Activated CD4-positive, alpha-beta memory T cell treated with anti-CD3 and anti-CD28 coated beads for 36 hours (primary cell): ENCODE results near the gene UVRAG. TPM values are rescaled to one million over a fixed set of nuclear protein-coding genes. Genes with fewer than 3 reads are reported as not detected.

Experiments used
- CTCF ChIA-PET: fragments of 350-600 bp; sonication (Branson Sonifier 250); formaldehyde crosslinking; loops from one replicate; lab custom pipeline; 2021; ENCODE audit warnings: antibody characterized with exemption, inconsistent platforms; lab: Charles Lee
- POLR2A ChIA-PET: fragments of 350-600 bp; sonication (Branson Sonifier 250); formaldehyde crosslinking; loops from one replicate; lab custom pipeline; 2021; ENCODE audit warnings: antibody characterized with exemption; lab: Charles Lee
- DNase-seq: peaks from one replicate; pipeline ENCODE4 v3.0.0-alpha.2; 2020
- H3K27ac Mint-ChIP-seq: one replicate; pipeline ENCODE4 v1.8.0; 2021; ENCODE audit warnings: mixed read lengths
- H3K27me3 Mint-ChIP-seq: one replicate; pipeline ENCODE4 v1.8.0; 2021; ENCODE audit warnings: mixed read lengths
- H3K36me3 Mint-ChIP-seq: one replicate; pipeline ENCODE4 v1.8.0; 2021; ENCODE audit warnings: mixed read lengths
- H3K4me1 Mint-ChIP-seq: one replicate; pipeline ENCODE4 v1.8.0; 2021; ENCODE audit warnings: low read depth, mixed read lengths
- H3K4me3 Mint-ChIP-seq: one replicate; pipeline ENCODE4 v1.8.0; 2021; ENCODE audit warnings: mild to moderate bottlenecking, mixed read lengths
- H3K9me3 Mint-ChIP-seq: one replicate; pipeline ENCODE4 v1.8.0; 2021; ENCODE audit warnings: mixed read lengths
- intact Hi-C: fragments of 100-400 bp; cut with micrococcal nuclease; formaldehyde crosslinking; loops from one replicate; pipeline ENCODE4 v1.15.1; 2023
- total RNA-seq, 2 experiments: library from RNA; stranded (reverse); gene quantifications; one replicate each; pipeline ENCODE4 v1.2.3, GENCODE V29; 2021

UVRAG gene
- 10 to 100 TPM; 15.5 to 16.7 TPM for total RNA-seq

GRCh38 chr11:75814677-75815344 is at the start of gene UVRAG:
Gene UVRAG, plus strand, starts transcription at chr11:75815210. Its CDS starts 198 bp downstream, at chr11:75815408.
- peaks cover 16% of the 10 kb centered on the region for H3K4me1 Mint-ChIP-seq
- peak; percentile 98 for DNase-seq
- CTCF ChIA-PET: interaction anchor here (0.7 to 5.0 kb wide), 6 partner anchors 12 to 337 kb away, joined by 3 to 50 read pairs (median 8); no protein-coding TSS in a partner anchor
- intact Hi-C loops: loop anchor here (1.0 to 10.0 kb wide), 5 partner anchors 48 to 630 kb away; partner anchors contain the start of genes DGAT2, EMSY, GVQW3 and THAP12
- H3K4me3 Mint-ChIP-seq: peak within 1 kb of the TSS; percentile 88
- no peaks in the 10 kb centered on the region for H3K36me3 Mint-ChIP-seq
- POLR2A ChIA-PET: interaction anchor here (1.6 kb wide), 1 partner anchor 12 kb away, joined by 3 read pairs; no protein-coding TSS in a partner anchor
- no peaks in the 10 kb centered on the region for H3K9me3 Mint-ChIP-seq
- peak within 1 kb of the TSS; percentile 86 for H3K27ac Mint-ChIP-seq
- no peaks in the 10 kb centered on the region for H3K27me3 Mint-ChIP-seq

GRCh38 chr11:75766443-75767227 is 48.4 kb upstream of the UVRAG start:
- Mint-ChIP-seq H3K27ac (no peak overlapping the region), H3K4me3 (no peak overlapping the region)
- POLR2A ChIA-PET: no interaction called here

GRCh38 chr11:75767228-75767572 is 47.8 kb upstream of the UVRAG start:
- H3K4me1 Mint-ChIP-seq: peaks cover 24% of the 10 kb centered on the region
- H3K9me3 Mint-ChIP-seq: no peaks in the 10 kb centered on the region
- CTCF ChIA-PET: no interaction called here
- H3K4me3 Mint-ChIP-seq: no peak overlapping the region
- H3K27ac Mint-ChIP-seq: no peak overlapping the region
- POLR2A ChIA-PET: no interaction called here
- intact Hi-C loops: loop anchor here (5.0 kb wide), 2 partner anchors 45 to 50 kb away; partner anchors contain the start of gene UVRAG
- peaks cover 8% of the 10 kb centered on the region for H3K27me3 Mint-ChIP-seq
- no peaks in the 10 kb centered on the region for H3K36me3 Mint-ChIP-seq
- no peak for DNase-seq

More at GRCh38 chr11:75766443-75767227, 48.4 kb upstream of the UVRAG start:
- CTCF ChIA-PET: no interaction called here
- peak; percentile 33 for DNase-seq
- Mint-ChIP-seq H3K4me1 (peaks cover 24% of the 10 kb centered on the region), H3K9me3 (no peaks in the 10 kb centered on the region), H3K36me3 (no peaks in the 10 kb centered on the region), H3K27me3 (peaks cover 8% of the 10 kb centered on the region)
- intact Hi-C loops: loop anchor here (5.0 kb wide), 2 partner anchors 44 to 51 kb away; partner anchors contain the start of gene UVRAG

GRCh38 chr11:75767793-75768111 is 47.3 kb upstream of the UVRAG start:
- POLR2A ChIA-PET: no interaction called here
- Mint-ChIP-seq H3K27ac (no peak overlapping the region), H3K4me1 (peaks cover 24% of the 10 kb centered on the region), H3K27me3 (peaks cover 8% of the 10 kb centered on the region), H3K9me3 (no peaks in the 10 kb centered on the region), H3K4me3 (no peak overlapping the region), H3K36me3 (no peaks in the 10 kb centered on the region)
- no peak for DNase-seq
- intact Hi-C loops: loop anchor here (5.0 kb wide), 2 partner anchors 45 to 50 kb away; partner anchors contain the start of gene UVRAG
- CTCF ChIA-PET: no interaction called here

GRCh38 chr11:75768112-75768908 is 46.7 kb upstream of the UVRAG start, which contains the start of gene DGAT2:
Gene DGAT2, plus strand, starts transcription at chr11:75768778. Its CDS starts 214 bp downstream, at chr11:75768992.
- H3K4me1 Mint-ChIP-seq: peaks cover 24% of the 10 kb centered on the region
- no peak within 1 kb of the TSS for H3K27ac Mint-ChIP-seq
- H3K4me3 Mint-ChIP-seq: peak within 1 kb of the TSS; percentile 41
- intact Hi-C loops: loop anchor here (5.0 kb wide), 2 partner anchors 46 to 49 kb away; partner anchors contain the start of gene UVRAG
- POLR2A ChIA-PET: no interaction called here
- H3K27me3 Mint-ChIP-seq: peaks cover 8% of the 10 kb centered on the region
- no peaks in the 10 kb centered on the region for H3K36me3 Mint-ChIP-seq
- CTCF ChIA-PET: interaction anchor here (1.0 kb wide), 1 partner anchor 43 kb away, joined by 3 read pairs; no protein-coding TSS in a partner anchor
- DNase-seq: peak; percentile 74
- no peaks in the 10 kb centered on the region for H3K9me3 Mint-ChIP-seq

- CTCF ChIA-PET: interaction anchor here (1.0 to 1.2 kb wide), 4 partner anchors 8 to 63 kb away, joined by 3 to 4 read pairs (median 3); no protein-coding TSS in a partner anchor
- H3K36me3 Mint-ChIP-seq: no peaks in the 10 kb centered on the region
- intact Hi-C loops: loop anchor here (5.0 kb wide), 2 partner anchors 47 to 48 kb away; partner anchors contain the start of gene UVRAG
These were observed 45.9 kb upstream of the UVRAG start for GRCh38 chr11:75768909-75769771.

GRCh38 chr11:75770102-75770501 is 44.9 kb upstream of the UVRAG start:
- ChIA-PET CTCF (interaction anchor here (0.7 to 1.2 kb wide), 4 partner anchors 9 to 64 kb away, joined by 3 to 4 read pairs (median 4); no protein-coding TSS in a partner anchor), POLR2A (no interaction called here)
- Mint-ChIP-seq H3K36me3 (no peaks in the 10 kb centered on the region), H3K4me1 (peaks cover 31% of the 10 kb centered on the region), H3K4me3 (no peak overlapping the region), H3K9me3 (no peaks in the 10 kb centered on the region), H3K27me3 (peaks cover 8% of the 10 kb centered on the region), H3K27ac (no peak overlapping the region)
- intact Hi-C loops: no loop called here
- no peak for DNase-seq

More at GRCh38 chr11:75768909-75769771, 45.9 kb upstream of the UVRAG start:
- no peak overlapping the region for H3K27ac Mint-ChIP-seq
- H3K4me3 Mint-ChIP-seq: peak overlapping the region; percentile 7
- no peak for DNase-seq
- POLR2A ChIA-PET: no interaction called here
- no peaks in the 10 kb centered on the region for H3K9me3 Mint-ChIP-seq
- H3K4me1 Mint-ChIP-seq: peaks cover 31% of the 10 kb centered on the region
- peaks cover 8% of the 10 kb centered on the region for H3K27me3 Mint-ChIP-seq

GRCh38 chr11:75771646-75772410 is 43.2 kb upstream of the UVRAG start:
- Mint-ChIP-seq H3K9me3 (no peaks in the 10 kb centered on the region), H3K4me1 (peaks cover 26% of the 10 kb centered on the region), H3K27me3 (peaks cover 8% of the 10 kb centered on the region), H3K4me3 (no peak overlapping the region), H3K36me3 (no peaks in the 10 kb centered on the region), H3K27ac (no peak overlapping the region)
- no peak for DNase-seq
- ChIA-PET CTCF (interaction anchor here (1.8 kb wide), 1 partner anchor 66 kb away, joined by 5 read pairs; no protein-coding TSS in a partner anchor), POLR2A (no interaction called here)
- intact Hi-C loops: no loop called here

GRCh38 chr11:75773595-75774353 is 41.2 kb upstream of the UVRAG start:
- peak overlapping the region; percentile 2 for H3K27ac Mint-ChIP-seq
- no peaks in the 10 kb centered on the region for H3K36me3 Mint-ChIP-seq
- H3K4me1 Mint-ChIP-seq: peaks cover 26% of the 10 kb centered on the region
- H3K27me3 Mint-ChIP-seq: peaks cover 8% of the 10 kb centered on the region
- H3K4me3 Mint-ChIP-seq: no peak overlapping the region
- intact Hi-C loops: no loop called here
- CTCF ChIA-PET: interaction anchor here (0.7 to 1.8 kb wide), 2 partner anchors 68 to 123 kb away, joined by 3 to 5 read pairs; no protein-coding TSS in a partner anchor
- DNase-seq: peak; percentile 59
- no peaks in the 10 kb centered on the region for H3K9me3 Mint-ChIP-seq
- POLR2A ChIA-PET: no interaction called here

GRCh38 chr11:75775056-75775455 is 40.0 kb upstream of the UVRAG start:
- no peak overlapping the region for H3K27ac Mint-ChIP-seq
- H3K36me3 Mint-ChIP-seq: no peaks in the 10 kb centered on the region
- intact Hi-C loops: no loop called here
- CTCF ChIA-PET: no interaction called here
- no peaks in the 10 kb centered on the region for H3K9me3 Mint-ChIP-seq
- no peak for DNase-seq
- H3K4me3 Mint-ChIP-seq: no peak overlapping the region
- H3K4me1 Mint-ChIP-seq: peaks cover 20% of the 10 kb centered on the region
- no peaks in the 10 kb centered on the region for H3K27me3 Mint-ChIP-seq
- POLR2A ChIA-PET: no interaction called here
